Activated naive CD8-positive, alpha-beta T cell treated with anti-CD3 and anti-CD28 coated beads for 36 hours (primary cell): ENCODE measurements around the gene TCEAL3. TPM values are rescaled to one million over a fixed set of nuclear protein-coding genes. Genes with fewer than 3 reads are reported as not detected.

ENCODE experiments used
- DNase-seq: peaks from one replicate; pipeline ENCODE4 v3.0.0; 2021
- H3K27ac Mint-ChIP-seq: one replicate; pipeline ENCODE4 v1.8.0; 2022; ENCODE audit warnings: mild to moderate bottlenecking, moderate library complexity, mixed read lengths
- H3K27me3 Mint-ChIP-seq: one replicate; pipeline ENCODE4 v1.8.0; 2022; ENCODE audit warnings: mild to moderate bottlenecking, mixed read lengths
- H3K36me3 Mint-ChIP-seq: one replicate; pipeline ENCODE4 v1.8.0; 2021; ENCODE audit warnings: mild to moderate bottlenecking, mixed read lengths
- H3K4me1 Mint-ChIP-seq: one replicate; pipeline ENCODE4 v1.8.0; 2021; ENCODE audit warnings: mixed read lengths
- H3K4me3 Mint-ChIP-seq: one replicate; pipeline ENCODE4 v1.8.0; 2022; ENCODE audit warnings: mild to moderate bottlenecking, moderate library complexity, mixed read lengths
- H3K9me3 Mint-ChIP-seq: one replicate; pipeline ENCODE4 v1.8.0; 2022; ENCODE audit warnings: mixed read lengths
- total RNA-seq, 2 experiments: library from RNA; stranded (reverse); gene quantifications; one replicate each; pipeline ENCODE4 v1.2.3, GENCODE V29; 2021

The TCEAL3 gene
- total RNA-seq, 2 experiments from 2014 or later, result 8.5 to 8.7 TPM

GRCh38 chrX:103608306-103608963 lies 672 bp downstream of the TCEAL3 start:
- Mint-ChIP-seq H3K27me3 (no peaks in the 10 kb centered on the region), H3K36me3 (no peaks in the 10 kb centered on the region), H3K9me3 (no peaks in the 10 kb centered on the region), H3K4me1 (peaks cover 5% of the 10 kb centered on the region), H3K27ac (peak overlapping the region; percentile 42), H3K4me3 (peak overlapping the region; percentile 84)
- no peak for DNase-seq

DNA sequence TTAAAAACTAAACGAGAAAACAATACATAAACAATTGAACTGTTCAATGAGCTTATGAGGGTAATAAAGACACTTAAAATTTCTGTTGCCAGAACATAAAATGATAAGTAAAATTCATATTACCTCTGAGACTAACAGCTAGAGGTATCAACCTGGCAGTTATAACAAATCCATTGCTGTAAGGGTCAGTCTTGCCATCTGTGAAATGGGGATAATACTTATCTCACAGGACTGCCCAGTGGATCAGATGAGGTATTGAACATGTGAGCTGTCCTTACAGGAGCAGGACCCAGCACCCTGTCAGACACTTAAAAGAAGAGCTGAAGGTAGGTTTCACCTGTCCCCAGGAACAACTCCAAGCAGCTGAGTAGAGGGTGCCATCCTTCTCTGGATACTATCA lies 2.5 kb downstream of the TCEAL3 start:
- Mint-ChIP-seq H3K27me3 (no peaks in the 10 kb centered on the region), H3K36me3 (no peaks in the 10 kb centered on the region), H3K9me3 (no peaks in the 10 kb centered on the region), H3K27ac (no peak overlapping the region), H3K4me3 (no peak overlapping the region), H3K4me1 (peaks cover 5% of the 10 kb centered on the region)
- DNase-seq, result no peak

- no peak overlapping the region for H3K4me3 Mint-ChIP-seq
- H3K9me3 Mint-ChIP-seq, result no peaks in the 10 kb centered on the region
- H3K27ac Mint-ChIP-seq, result no peak overlapping the region
- no peak for DNase-seq
- peaks cover 1% of the 10 kb centered on the region for H3K36me3 Mint-ChIP-seq
- H3K27me3 Mint-ChIP-seq, result no peaks in the 10 kb centered on the region
- peaks cover 2% of the 10 kb centered on the region for H3K4me1 Mint-ChIP-seq
These were observed 5.7 kb downstream of the TCEAL3 start for GRCh38 chrX:103613362-103613890.

GRCh38 chrX:103614999-103615398 lies 7.2 kb downstream of the TCEAL3 start:
- Mint-ChIP-seq H3K4me1 (no peaks in the 10 kb centered on the region), H3K4me3 (no peak overlapping the region), H3K27ac (no peak overlapping the region), H3K9me3 (no peaks in the 10 kb centered on the region), H3K27me3 (no peaks in the 10 kb centered on the region), H3K36me3 (peaks cover 1% of the 10 kb centered on the region)
- DNase-seq, result no peak

GRCh38 chrX:103615781-103616371 lies 8.1 kb downstream of the TCEAL3 start:
- no peak for DNase-seq
- H3K4me1 Mint-ChIP-seq, result no peaks in the 10 kb centered on the region
- H3K9me3 Mint-ChIP-seq, result no peaks in the 10 kb centered on the region
- no peaks in the 10 kb centered on the region for H3K27me3 Mint-ChIP-seq
- H3K4me3 Mint-ChIP-seq, result no peak overlapping the region
- peaks cover 1% of the 10 kb centered on the region for H3K36me3 Mint-ChIP-seq
- H3K27ac Mint-ChIP-seq, result no peak overlapping the region

- H3K27ac Mint-ChIP-seq, result no peak overlapping the region
- no peak overlapping the region for H3K4me3 Mint-ChIP-seq
- peaks cover 1% of the 10 kb centered on the region for H3K36me3 Mint-ChIP-seq
- H3K4me1 Mint-ChIP-seq, result no peaks in the 10 kb centered on the region
- no peak for DNase-seq
- no peaks in the 10 kb centered on the region for H3K27me3 Mint-ChIP-seq
- no peaks in the 10 kb centered on the region for H3K9me3 Mint-ChIP-seq
These were observed 9.0 kb downstream of the TCEAL3 start for GRCh38 chrX:103616676-103617186.

DNA sequence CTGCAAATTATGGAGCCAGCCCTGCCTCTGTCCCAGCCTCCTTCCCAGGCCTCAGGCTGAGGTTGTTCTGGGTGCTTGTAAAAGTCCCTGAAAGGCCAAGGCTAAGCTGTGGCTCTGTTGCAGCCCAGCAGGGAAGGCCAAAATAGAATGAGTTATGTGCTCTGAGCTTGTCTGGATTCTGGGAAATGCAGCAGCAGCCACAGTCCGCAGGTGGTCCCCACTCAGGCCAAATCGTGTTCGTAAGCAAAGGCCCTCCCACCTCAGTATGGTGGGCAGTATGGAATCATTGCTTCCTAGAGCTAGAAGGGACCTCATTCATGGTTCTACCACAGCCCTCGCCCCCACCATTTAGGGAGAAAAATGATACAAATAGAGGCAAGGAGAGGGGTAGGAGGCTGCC lies 16.3 kb downstream of the TCEAL3 start:
- no peak overlapping the region for H3K27ac Mint-ChIP-seq
- DNase-seq, result no peak
- no peaks in the 10 kb centered on the region for H3K27me3 Mint-ChIP-seq
- H3K9me3 Mint-ChIP-seq, result no peaks in the 10 kb centered on the region
- H3K4me3 Mint-ChIP-seq, result no peak overlapping the region
- peaks cover 10% of the 10 kb centered on the region for H3K4me1 Mint-ChIP-seq
- H3K36me3 Mint-ChIP-seq, result no peaks in the 10 kb centered on the region

- Mint-ChIP-seq H3K27ac (no peak overlapping the region), H3K9me3 (no peaks in the 10 kb centered on the region)
These were observed 19.1 kb downstream of the TCEAL3 start for GRCh38 chrX:103626855-103627254.

GRCh38 chrX:103628386-103629317 lies 20.9 kb downstream of the TCEAL3 start, which contains the start of gene TCEAL1:
Gene TCEAL1, plus strand, starts transcription at chrX:103628975. Its CDS starts 942 bp downstream, at chrX:103629917.
- Mint-ChIP-seq H3K27ac (peak within 1 kb of the TSS; percentile 85), H3K4me3 (peak within 1 kb of the TSS; percentile 88), H3K36me3 (no peaks in the 10 kb centered on the region), H3K9me3 (no peaks in the 10 kb centered on the region), H3K27me3 (no peaks in the 10 kb centered on the region), H3K4me1 (peaks cover 12% of the 10 kb centered on the region)
- peak; percentile 40 for DNase-seq

More at GRCh38 chrX:103626855-103627254, 19.1 kb downstream of the TCEAL3 start:
- Mint-ChIP-seq H3K4me1 (peaks cover 12% of the 10 kb centered on the region), H3K27me3 (no peaks in the 10 kb centered on the region), H3K4me3 (no peak overlapping the region), H3K36me3 (no peaks in the 10 kb centered on the region)
- DNase-seq, result no peak

DNA sequence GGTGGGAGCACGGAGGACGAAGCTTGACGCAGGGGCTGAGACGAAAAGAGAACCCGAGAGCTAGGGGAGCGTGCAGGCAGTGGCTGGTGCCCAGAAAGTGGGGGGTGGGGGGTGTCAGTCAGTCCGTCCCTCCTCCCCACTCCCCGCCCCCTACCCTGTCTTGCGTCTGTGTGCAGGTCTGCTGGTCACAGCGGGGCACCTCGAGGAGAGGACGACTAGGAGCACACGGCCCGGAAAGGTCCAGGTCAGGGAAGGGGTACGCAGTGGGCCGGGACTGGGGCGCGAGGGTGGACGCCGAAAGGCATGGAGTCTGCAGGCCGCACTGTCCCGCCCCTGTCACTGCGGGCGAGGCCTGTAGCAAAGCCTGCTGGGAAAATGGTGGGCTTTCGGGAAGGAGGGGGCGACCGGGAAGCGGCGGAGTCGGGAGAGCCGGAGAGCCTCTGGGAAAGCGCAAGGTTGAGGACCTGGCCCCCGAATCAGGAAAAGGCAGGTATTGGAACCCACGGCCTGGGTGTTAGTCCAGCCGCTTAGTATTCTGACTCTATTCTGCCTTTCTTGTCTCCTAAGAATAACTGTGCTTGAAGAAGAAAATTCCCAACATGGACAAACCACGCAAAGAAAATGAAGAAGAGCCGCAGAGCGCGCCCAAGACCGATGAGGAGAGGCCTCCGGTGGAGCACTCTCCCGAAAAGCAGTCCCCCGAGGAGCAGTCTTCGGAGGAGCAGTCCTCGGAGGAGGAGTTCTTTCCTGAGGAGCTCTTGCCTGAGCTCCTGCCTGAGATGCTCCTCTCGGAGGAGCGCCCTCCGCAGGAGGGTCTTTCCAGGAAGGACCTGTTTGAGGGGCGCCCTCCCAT lies 21.8 kb downstream of the TCEAL3 start:
- peaks cover 12% of the 10 kb centered on the region for H3K4me1 Mint-ChIP-seq
- H3K4me3 Mint-ChIP-seq, result peak overlapping the region; percentile 88
- no peaks in the 10 kb centered on the region for H3K36me3 Mint-ChIP-seq
- no peaks in the 10 kb centered on the region for H3K27me3 Mint-ChIP-seq
- H3K9me3 Mint-ChIP-seq, result no peaks in the 10 kb centered on the region
- peak; percentile 8 for DNase-seq
- peak overlapping the region; percentile 85 for H3K27ac Mint-ChIP-seq

DNA sequence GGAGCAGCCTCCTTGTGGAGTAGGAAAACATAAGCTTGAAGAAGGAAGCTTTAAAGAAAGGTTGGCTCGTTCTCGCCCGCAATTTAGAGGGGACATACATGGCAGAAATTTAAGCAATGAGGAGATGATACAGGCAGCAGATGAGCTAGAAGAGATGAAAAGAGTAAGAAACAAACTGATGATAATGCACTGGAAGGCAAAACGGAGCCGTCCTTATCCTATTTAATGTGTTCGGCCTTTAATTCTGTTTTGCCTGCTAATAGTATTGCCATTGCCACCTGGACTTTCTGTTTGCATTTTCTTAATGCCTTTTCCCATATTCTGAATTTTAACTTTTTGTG lies 22.4 kb downstream of the TCEAL3 start:
- no peaks in the 10 kb centered on the region for H3K36me3 Mint-ChIP-seq
- H3K4me1 Mint-ChIP-seq, result peaks cover 12% of the 10 kb centered on the region
- no peaks in the 10 kb centered on the region for H3K9me3 Mint-ChIP-seq
- no peaks in the 10 kb centered on the region for H3K27me3 Mint-ChIP-seq
- H3K27ac Mint-ChIP-seq, result no peak overlapping the region
- no peak for DNase-seq
- peak overlapping the region; percentile 88 for H3K4me3 Mint-ChIP-seq

- DNase-seq, result no peak
- Mint-ChIP-seq H3K27ac (no peak overlapping the region), H3K27me3 (no peaks in the 10 kb centered on the region), H3K4me3 (no peak overlapping the region), H3K36me3 (no peaks in the 10 kb centered on the region), H3K9me3 (no peaks in the 10 kb centered on the region), H3K4me1 (peaks cover 12% of the 10 kb centered on the region)
These were observed 23.4 kb downstream of the TCEAL3 start for GRCh38 chrX:103631145-103631544.

DNA sequence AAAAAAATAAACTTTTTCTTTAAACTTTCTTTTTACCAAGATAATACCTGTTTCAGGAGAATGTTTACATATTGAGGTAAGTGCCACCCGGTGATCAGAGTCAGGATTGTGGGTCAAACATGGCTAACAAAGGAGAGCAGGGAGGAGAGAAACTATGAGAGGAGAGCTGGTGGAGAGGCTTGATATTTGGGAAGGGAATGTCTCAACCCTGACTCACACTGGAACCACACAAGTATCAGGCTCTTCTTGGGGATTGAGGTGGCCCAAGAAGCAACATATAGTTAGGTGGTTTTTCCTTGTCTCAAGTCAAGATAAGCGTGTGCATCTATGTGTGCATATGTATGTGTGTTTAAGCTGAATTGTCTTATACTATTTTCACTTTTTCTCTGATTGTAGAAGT lies 27.7 kb downstream of the TCEAL3 start:
- Mint-ChIP-seq H3K36me3 (no peaks in the 10 kb centered on the region), H3K9me3 (no peaks in the 10 kb centered on the region), H3K4me3 (no peak overlapping the region), H3K4me1 (no peaks in the 10 kb centered on the region), H3K27ac (no peak overlapping the region), H3K27me3 (no peaks in the 10 kb centered on the region)
- DNase-seq, result no peak

- no peaks in the 10 kb centered on the region for H3K36me3 Mint-ChIP-seq
- no peak overlapping the region for H3K27ac Mint-ChIP-seq
- no peaks in the 10 kb centered on the region for H3K27me3 Mint-ChIP-seq
- H3K4me1 Mint-ChIP-seq, result no peaks in the 10 kb centered on the region
- H3K9me3 Mint-ChIP-seq, result no peaks in the 10 kb centered on the region
- H3K4me3 Mint-ChIP-seq, result no peak overlapping the region
- no peak for DNase-seq
These were observed 30.0 kb downstream of the TCEAL3 start for GRCh38 chrX:103637604-103638338.
